Measurements from ENCODE around the gene SYT11.

SYT11 gene

GRCh38 chr1:155910621-155911121 lies 51.3 kb downstream of the SYT11 start:
- no peak for TF ChIP-seq CTCF (IDR thresholded peaks at IDR 0.05; ENCODE audit: low read depth, low read length, missing control alignments)
- DNase-seq (ENCODE audit: extremely low read depth, low read depth): no peak
- peak overlapping the region; percentile 61 for H3K4me3 ChIP-seq (replicated peaks; ENCODE audit: low read depth, low read length)

GRCh38 chr1:155911156-155912055 lies 52.0 kb downstream of the SYT11 start, which contains the start of gene RIT1:
Gene RIT1, minus strand, starts transcription at chr1:155911349. Its CDS starts 588 bp downstream, at chr1:155910761.
- H3K4me3 ChIP-seq (replicated peaks; ENCODE audit: low read depth, low read length): peak within 1 kb of the TSS; percentile 61
- no peak for DNase-seq (ENCODE audit: extremely low read depth, low read depth)
- no peak for TF ChIP-seq CTCF (IDR thresholded peaks at IDR 0.05; ENCODE audit: low read depth, low read length, missing control alignments)

GRCh38 chr1:155912056-155912536 lies 52.7 kb downstream of the SYT11 start:
- no peak overlapping the region for H3K4me3 ChIP-seq (replicated peaks; ENCODE audit: low read depth, low read length)
- no peak for DNase-seq (ENCODE audit: extremely low read depth, low read depth)
- no peak for TF ChIP-seq CTCF (IDR thresholded peaks at IDR 0.05; ENCODE audit: low read depth, low read length, missing control alignments)

GRCh38 chr1:155913969-155914757 lies 54.8 kb downstream of the SYT11 start:
- TF ChIP-seq CTCF (IDR thresholded peaks at IDR 0.05; ENCODE audit: low read depth, low read length, missing control alignments): no peak

GRCh38 chr1:155918660-155919059 lies 59.3 kb downstream of the SYT11 start:
- no peak for TF ChIP-seq CTCF (IDR thresholded peaks at IDR 0.05; ENCODE audit: low read depth, low read length, missing control alignments)
- H3K4me3 ChIP-seq (replicated peaks; ENCODE audit: low read depth, low read length): no peak overlapping the region
- DNase-seq (ENCODE audit: extremely low read depth, low read depth): no peak

More at GRCh38 chr1:155913969-155914757, 54.8 kb downstream of the SYT11 start:
- no peak overlapping the region for H3K4me3 ChIP-seq (replicated peaks; ENCODE audit: low read depth, low read length)
- DNase-seq (ENCODE audit: extremely low read depth, low read depth): peak; percentile 56

GRCh38 chr1:155919801-155920200 lies 60.4 kb downstream of the SYT11 start:
- DNase-seq (ENCODE audit: extremely low read depth, low read depth): no peak
- H3K4me3 ChIP-seq (replicated peaks; ENCODE audit: low read depth, low read length): no peak overlapping the region
- TF ChIP-seq CTCF (IDR thresholded peaks at IDR 0.05; ENCODE audit: low read depth, low read length, missing control alignments): no peak
